Astrocyte (in vitro differentiated cells and primary cell): Measurements from ENCODE around the gene SDK1. TPM values are rescaled to one million over a fixed set of nuclear protein-coding genes. Genes with fewer than 3 reads are reported as not detected.

ENCODE experiments used
- DNase-seq: peaks from one replicate; pipeline ENCODE4 v3.0.0-alpha.2; 2010; ENCODE audit warnings: low read depth
- FAIRE-seq: peaks from 2 replicates; lab custom pipeline; 2011; peaks lifted over from hg19 to GRCh38; lab: Jason Lieb, UNC
- H2AFZ ChIP-seq: 2 replicates; pipeline ENCODE4 v1.6.0; 2012; ENCODE audit warnings: low read depth, low read length, inconsistent platforms
- H3K27ac ChIP-seq: 2 replicates; pipeline ENCODE4 v1.5.1; 2011; ENCODE audit warnings: low read depth, low read length, inconsistent platforms
- H3K27me3 ChIP-seq: 2 replicates; pipeline ENCODE4 v1.6.0; 2011; ENCODE audit warnings: low read length, inconsistent platforms; ENCODE audit not compliant: insufficient read depth
- H3K36me3 ChIP-seq: 2 replicates; pipeline ENCODE4 v1.5.1; 2011; ENCODE audit warnings: low read length, inconsistent platforms; ENCODE audit not compliant: insufficient read depth
- H3K4me1 ChIP-seq: 2 replicates; pipeline ENCODE4 v1.5.1; 2011; ENCODE audit warnings: low read length, inconsistent platforms; ENCODE audit not compliant: insufficient read depth
- H3K4me2 ChIP-seq: 2 replicates; pipeline ENCODE4 v1.6.0; 2012; ENCODE audit warnings: low read length, inconsistent platforms
- H3K4me3 ChIP-seq: 2 replicates; pipeline ENCODE4 v1.5.1; 2011; ENCODE audit warnings: low read depth, mild to moderate bottlenecking, low read length, inconsistent platforms; ENCODE audit not compliant: insufficient read depth
- H3K79me2 ChIP-seq: 2 replicates; pipeline ENCODE4 v1.6.0; 2012; ENCODE audit warnings: mild to moderate bottlenecking, low read length, inconsistent platforms; ENCODE audit not compliant: insufficient read depth
- H3K9ac ChIP-seq: 2 replicates; pipeline ENCODE4 v1.6.0; 2012; ENCODE audit warnings: mild to moderate bottlenecking, low read length, inconsistent platforms
- H3K9me3 ChIP-seq: 2 replicates; pipeline ENCODE4 v1.5.1; 2012; ENCODE audit warnings: low read depth, mild to moderate bottlenecking, low read length, inconsistent platforms; ENCODE audit not compliant: insufficient read depth
- H4K20me1 ChIP-seq: 2 replicates; pipeline ENCODE4 v1.6.0; 2012; ENCODE audit warnings: low read length, inconsistent platforms; ENCODE audit not compliant: insufficient read depth
- H3K27ac Mint-ChIP-seq: one replicate; pipeline ENCODE4 v1.8.0; 2021; ENCODE audit warnings: mild to moderate bottlenecking, mixed read lengths; ENCODE audit not compliant: unreplicated experiment
- H3K27me3 Mint-ChIP-seq: one replicate; pipeline ENCODE4 v1.8.0; 2021; ENCODE audit warnings: low read depth, mixed read lengths; ENCODE audit not compliant: unreplicated experiment
- H3K36me3 Mint-ChIP-seq: one replicate; pipeline ENCODE4 v1.8.0; 2021; ENCODE audit warnings: low read depth, mixed read lengths; ENCODE audit not compliant: unreplicated experiment
- H3K4me1 Mint-ChIP-seq: one replicate; pipeline ENCODE4 v1.8.0; 2021; ENCODE audit warnings: low read depth, mixed read lengths; ENCODE audit not compliant: unreplicated experiment
- H3K4me3 Mint-ChIP-seq: one replicate; pipeline ENCODE4 v1.8.0; 2021; ENCODE audit warnings: mild to moderate bottlenecking, moderate library complexity, mixed read lengths; ENCODE audit not compliant: unreplicated experiment
- H3K9me3 Mint-ChIP-seq: one replicate; pipeline ENCODE4 v1.8.0; 2021; ENCODE audit warnings: mild to moderate bottlenecking, mixed read lengths; ENCODE audit not compliant: unreplicated experiment
- EZH2 ChIP-seq: IDR thresholded peaks from 2 replicates; pipeline ENCODE4 v1.6.1; 2012; ENCODE audit warnings: mild to moderate bottlenecking, low read length, inconsistent platforms; ENCODE audit not compliant: insufficient read depth
- total RNA-seq: library from RNA; stranded (reverse); gene quantifications from 2 replicates; pipeline ENCODE4 v1.2.1, GENCODE V29; 2021
- TF ChIP-seq, protein P1 (sequence below): IDR thresholded peaks from 2 replicates; pipeline ENCODE4 v1.5.1; 2011; ENCODE audit warnings: low read depth, mild to moderate bottlenecking, inconsistent platforms, low read length, moderate library complexity; ENCODE audit not compliant: insufficient read depth

Gene SDK1
- total RNA-seq, 1 donor from 2014 or later, result 4.2 TPM

DNA sequence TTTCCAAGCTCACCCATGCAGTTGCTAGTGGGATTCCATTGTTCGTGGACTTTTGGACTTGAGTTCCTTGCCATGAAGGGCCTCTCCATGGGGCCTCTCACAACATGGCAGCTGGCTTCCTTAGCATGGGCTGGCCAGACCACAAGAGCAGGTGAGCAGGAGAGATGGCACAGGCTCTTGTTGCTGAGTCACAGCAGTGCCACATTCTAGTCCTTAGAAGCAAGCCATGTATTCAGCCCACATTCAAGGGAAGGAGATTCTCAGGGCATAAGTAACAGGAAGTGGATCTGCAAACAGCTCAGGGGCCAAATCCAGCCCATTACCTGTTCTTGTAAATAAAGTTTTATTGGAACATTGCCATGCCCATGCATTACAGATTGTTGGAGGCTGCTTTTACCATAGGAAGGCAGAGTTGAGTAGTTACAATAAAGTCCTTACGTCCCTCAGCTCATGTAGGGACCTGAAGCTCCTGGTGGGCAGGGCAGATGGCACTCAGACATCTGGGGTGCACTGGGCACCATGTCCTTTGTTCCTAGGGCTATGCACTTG is 899.6 kb downstream of the SDK1 start:
- FAIRE-seq, result no peak
- no peaks in the 10 kb centered on the region for H4K20me1 ChIP-seq
- DNase-seq, result no peak

DNA sequence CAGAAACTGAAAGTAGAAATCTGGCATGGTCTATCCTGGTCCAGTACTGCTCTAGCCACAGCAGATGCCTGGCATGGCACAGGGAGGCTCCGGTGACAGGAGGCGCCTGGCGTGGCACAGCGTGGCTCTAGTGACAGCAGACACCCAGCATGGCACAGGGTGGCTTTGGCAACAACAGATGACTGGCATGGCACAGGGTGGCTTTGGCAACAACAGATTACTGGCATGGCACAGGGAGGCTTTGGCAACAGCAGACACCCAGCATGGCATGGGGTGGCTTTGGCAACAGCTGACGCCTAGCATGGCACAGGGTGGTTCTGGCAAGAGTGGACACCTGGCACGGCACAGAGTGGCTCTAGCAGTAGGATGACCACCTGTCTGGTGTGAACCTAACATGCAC is 900.5 kb downstream of the SDK1 start:
- Histone ChIP-seq H3K36me3 (no peaks in the 10 kb centered on the region), H3K9ac (no peak overlapping the region), H3K4me3 (no peak overlapping the region), H3K27ac (no peak overlapping the region), H4K20me1 (no peaks in the 10 kb centered on the region), H2AFZ (no peak overlapping the region), H3K4me1 (no peaks in the 10 kb centered on the region), H3K9me3 (peaks cover 4% of the 10 kb centered on the region), H3K4me2 (no peak overlapping the region), H3K79me2 (no peaks in the 10 kb centered on the region), H3K27me3 (no peaks in the 10 kb centered on the region)
- FAIRE-seq (no peak), DNase-seq (no peak)
- Mint-ChIP-seq H3K27me3 (peaks cover 14% of the 10 kb centered on the region), H3K4me1 (no peaks in the 10 kb centered on the region), H3K9me3 (peaks cover 7% of the 10 kb centered on the region), H3K36me3 (no peaks in the 10 kb centered on the region), H3K4me3 (no peak overlapping the region), H3K27ac (no peak overlapping the region)
- TF ChIP-seq, protein P1, sequence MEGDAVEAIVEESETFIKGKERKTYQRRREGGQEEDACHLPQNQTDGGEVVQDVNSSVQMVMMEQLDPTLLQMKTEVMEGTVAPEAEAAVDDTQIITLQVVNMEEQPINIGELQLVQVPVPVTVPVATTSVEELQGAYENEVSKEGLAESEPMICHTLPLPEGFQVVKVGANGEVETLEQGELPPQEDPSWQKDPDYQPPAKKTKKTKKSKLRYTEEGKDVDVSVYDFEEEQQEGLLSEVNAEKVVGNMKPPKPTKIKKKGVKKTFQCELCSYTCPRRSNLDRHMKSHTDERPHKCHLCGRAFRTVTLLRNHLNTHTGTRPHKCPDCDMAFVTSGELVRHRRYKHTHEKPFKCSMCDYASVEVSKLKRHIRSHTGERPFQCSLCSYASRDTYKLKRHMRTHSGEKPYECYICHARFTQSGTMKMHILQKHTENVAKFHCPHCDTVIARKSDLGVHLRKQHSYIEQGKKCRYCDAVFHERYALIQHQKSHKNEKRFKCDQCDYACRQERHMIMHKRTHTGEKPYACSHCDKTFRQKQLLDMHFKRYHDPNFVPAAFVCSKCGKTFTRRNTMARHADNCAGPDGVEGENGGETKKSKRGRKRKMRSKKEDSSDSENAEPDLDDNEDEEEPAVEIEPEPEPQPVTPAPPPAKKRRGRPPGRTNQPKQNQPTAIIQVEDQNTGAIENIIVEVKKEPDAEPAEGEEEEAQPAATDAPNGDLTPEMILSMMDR, result no peak
- no peak for TF ChIP-seq EZH2

More for the DNA sequence above, 899.6 kb downstream of the SDK1 start:
- no peak overlapping the region for H3K27ac Mint-ChIP-seq
- no peak overlapping the region for H3K4me3 ChIP-seq
- peaks cover 7% of the 10 kb centered on the region for H3K9me3 Mint-ChIP-seq
- H2AFZ ChIP-seq, result no peak overlapping the region
- H3K4me1 ChIP-seq, result no peaks in the 10 kb centered on the region
- H3K4me2 ChIP-seq, result no peak overlapping the region
- TF ChIP-seq EZH2, result no peak
- TF ChIP-seq, protein P1, result no peak
- no peak overlapping the region for H3K4me3 Mint-ChIP-seq
- H3K27me3 ChIP-seq, result no peaks in the 10 kb centered on the region
- H3K79me2 ChIP-seq, result no peaks in the 10 kb centered on the region
- peaks cover 14% of the 10 kb centered on the region for H3K27me3 Mint-ChIP-seq
- H3K4me1 Mint-ChIP-seq, result no peaks in the 10 kb centered on the region
- H3K9ac ChIP-seq, result no peak overlapping the region
- H3K36me3 ChIP-seq, result no peaks in the 10 kb centered on the region
- no peak overlapping the region for H3K27ac ChIP-seq
- H3K36me3 Mint-ChIP-seq, result no peaks in the 10 kb centered on the region
- peaks cover 4% of the 10 kb centered on the region for H3K9me3 ChIP-seq

DNA sequence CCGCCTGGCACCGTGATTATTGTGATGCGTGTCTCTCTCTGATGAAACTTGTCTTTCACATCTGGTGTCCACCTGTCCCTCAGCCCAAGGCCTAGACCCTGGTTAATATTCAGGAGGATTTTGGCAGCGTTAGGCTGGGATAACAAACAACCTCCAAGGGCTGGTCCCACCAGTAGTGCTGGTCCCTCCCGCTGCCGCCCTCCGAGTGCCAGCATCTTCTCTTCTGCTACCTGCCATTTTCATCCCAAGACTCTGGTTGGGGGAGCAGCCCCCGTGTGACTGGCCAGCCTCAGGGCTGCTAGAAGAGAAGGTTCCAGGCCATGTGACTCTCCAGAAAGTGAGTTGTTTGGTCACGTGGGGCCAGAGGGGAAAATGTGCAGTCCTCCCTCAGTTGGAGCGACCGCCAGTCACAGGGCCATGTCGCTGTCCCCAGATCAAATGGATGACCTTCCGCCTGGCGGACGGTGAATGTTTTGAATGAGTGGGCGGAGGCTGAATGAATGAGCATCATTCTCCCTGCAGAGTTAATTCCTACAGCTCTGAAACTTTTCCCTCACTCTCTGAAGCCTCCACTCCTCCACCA is 901.2 kb downstream of the SDK1 start:
- Histone ChIP-seq H3K4me1 (no peaks in the 10 kb centered on the region), H3K9me3 (peaks cover 4% of the 10 kb centered on the region), H3K4me2 (no peak overlapping the region), H3K27ac (no peak overlapping the region), H4K20me1 (no peaks in the 10 kb centered on the region), H3K27me3 (no peaks in the 10 kb centered on the region), H3K4me3 (no peak overlapping the region), H3K79me2 (no peaks in the 10 kb centered on the region), H3K36me3 (no peaks in the 10 kb centered on the region), H2AFZ (no peak overlapping the region), H3K9ac (no peak overlapping the region)
- H3K4me3 Mint-ChIP-seq, result no peak overlapping the region
- no peak overlapping the region for H3K27ac Mint-ChIP-seq
- TF ChIP-seq EZH2, result no peak
- TF ChIP-seq, protein P1, result no peak
- DNase-seq, result no peak
- no peaks in the 10 kb centered on the region for H3K4me1 Mint-ChIP-seq
- H3K36me3 Mint-ChIP-seq, result no peaks in the 10 kb centered on the region
- H3K9me3 Mint-ChIP-seq, result peaks cover 7% of the 10 kb centered on the region
- peaks cover 13% of the 10 kb centered on the region for H3K27me3 Mint-ChIP-seq
- no peak for FAIRE-seq
